ENCODE results near the gene TIMP2.

- TF ChIP-seq SP1 (IDR thresholded peaks at IDR 0.05; ENCODE audit: low read depth, low read length) (no peak), CTCF (IDR thresholded peaks at IDR 0.05; ENCODE audit: control extremely low read depth in 1 of 3, insufficient read depth in 1 of 3, low read depth in 1 of 3, low read length in 3 of 3) (no peak), GTF2F1 (IDR thresholded peaks at IDR 0.05; ENCODE audit: borderline replicate concordance, low read depth, low read length) (no peak), TAF1 (IDR thresholded peaks at IDR 0.05; ENCODE audit: low read depth, low read length) (no peak), CEBPB (IDR thresholded peaks at IDR 0.05; ENCODE audit: low read depth, low read length) (no peak), EGR1 (IDR thresholded peaks at IDR 0.05; ENCODE audit: borderline replicate concordance, low read depth, low read length) (no peak), POLR2A (IDR thresholded peaks at IDR 0.05; ENCODE audit: control extremely low read depth in 1 of 2, low read depth in 2 of 2, low read length in 2 of 2) (no peak), EZH2 (IDR thresholded peaks at IDR 0.05; ENCODE audit: low read depth, low read length, severe bottlenecking) (no peak), YY1 (IDR thresholded peaks at IDR 0.05; ENCODE audit: low read depth, low read length) (no peak), MAX (IDR thresholded peaks at IDR 0.05) (no peak), JUND (IDR thresholded peaks at IDR 0.05; ENCODE audit: low read length) (no peak), USF2 (IDR thresholded peaks at IDR 0.05; ENCODE audit: low read length) (no peak)
These were observed 64.0 kb downstream of the TIMP2 start for GRCh38 chr17:78861229-78861628.

Measured in H1 (cell line).